Activated CD8-positive, alpha-beta memory T cell treated with anti-CD3 and anti-CD28 coated beads, Interleukin-2, amount 50 U/mL, for 24 hours (primary cell): Measurements from ENCODE around the gene IRF1.

Experiments
- DNase-seq: peaks from one replicate; pipeline ENCODE4 v3.0.0-alpha.2; 2020; ENCODE audit errors: extremely low read depth

IRF1 gene

GRCh38 chr5:132474881-132475496, 15.6 kb downstream of the IRF1 start:
- DNase-seq: no peak

GRCh38 chr5:132474131-132474723, 16.3 kb downstream of the IRF1 start:
- no peak for DNase-seq

- DNase-seq: no peak
Measured at GRCh38 chr5:132473668-132474067, 16.9 kb downstream of the IRF1 start.

- no peak for DNase-seq
Measured at GRCh38 chr5:132473019-132473531, 17.5 kb downstream of the IRF1 start.

DNA sequence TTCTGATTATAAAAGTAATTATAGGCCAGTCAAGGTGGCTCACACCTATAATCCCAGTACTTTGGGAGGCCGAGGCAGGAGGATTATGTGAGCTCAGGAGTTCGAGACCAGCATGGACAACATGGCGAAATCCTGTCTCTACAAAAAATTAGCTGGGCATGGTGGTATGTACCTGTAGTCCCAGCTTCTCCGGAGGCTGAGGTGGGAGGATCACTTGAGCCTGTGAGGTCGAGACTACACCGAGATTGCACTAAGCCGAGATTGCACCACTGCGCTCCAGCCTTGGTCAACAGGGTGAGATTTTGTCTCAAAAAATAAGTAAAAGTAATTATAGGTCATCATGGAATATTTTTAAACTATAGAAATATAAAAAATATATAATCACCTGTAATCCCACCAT, 18.1 kb downstream of the IRF1 start:
- DNase-seq: no peak

DNA sequence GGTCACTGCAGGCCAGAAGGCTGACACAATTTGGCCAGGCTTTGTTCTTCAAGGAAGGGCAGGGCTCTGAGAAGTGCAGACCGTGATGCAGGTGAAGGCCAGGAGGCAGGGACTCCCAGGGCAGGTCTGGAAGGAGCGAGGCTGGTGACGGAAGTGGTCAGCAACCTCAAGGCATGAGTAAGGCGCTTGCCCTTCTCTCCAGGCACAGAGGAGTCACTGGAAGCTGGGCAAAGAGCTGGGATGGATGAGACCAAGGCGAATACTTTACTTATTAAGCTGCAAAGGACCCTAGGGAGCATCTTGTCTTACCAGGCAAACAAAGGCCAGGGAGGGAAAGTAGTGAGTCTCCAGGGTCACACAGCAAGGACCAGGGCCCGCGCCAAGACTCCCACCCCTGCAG, 18.6 kb downstream of the IRF1 start:
- DNase-seq: no peak

DNA sequence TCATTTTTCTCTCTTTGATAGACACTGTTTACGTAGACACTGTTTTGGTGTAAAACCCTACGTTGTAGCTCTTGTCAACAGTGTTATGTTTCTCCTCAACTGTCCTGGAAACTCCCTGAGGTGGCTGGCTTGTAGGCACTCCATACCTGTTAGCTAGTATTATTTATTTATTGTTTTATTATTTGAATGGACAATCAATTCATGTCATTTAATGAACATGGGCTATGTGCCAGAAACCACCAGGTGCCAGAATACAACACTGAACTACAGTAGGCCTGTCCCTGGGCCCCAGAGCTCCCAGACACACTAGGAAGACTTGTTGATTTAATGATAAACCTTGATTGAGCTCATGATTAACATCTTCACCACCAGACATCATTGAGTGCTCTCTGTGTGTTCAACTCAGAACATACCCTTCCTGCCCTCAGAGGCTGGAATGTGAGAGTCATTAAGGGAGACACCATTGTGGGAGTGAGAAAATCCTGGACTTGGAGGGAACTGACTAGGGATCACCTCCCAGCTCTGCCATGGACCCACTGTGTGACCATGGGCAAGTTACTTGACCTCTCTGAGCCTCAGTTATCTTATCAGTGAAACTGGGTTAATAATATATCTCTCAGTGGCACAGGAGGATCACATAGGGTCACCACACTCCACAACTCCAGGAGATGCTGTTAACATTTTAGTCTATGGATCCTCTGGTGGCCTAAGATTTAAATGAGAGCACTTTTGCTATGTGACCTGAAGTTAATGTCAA, 19.2 kb downstream of the IRF1 start:
- no peak for DNase-seq

DNA sequence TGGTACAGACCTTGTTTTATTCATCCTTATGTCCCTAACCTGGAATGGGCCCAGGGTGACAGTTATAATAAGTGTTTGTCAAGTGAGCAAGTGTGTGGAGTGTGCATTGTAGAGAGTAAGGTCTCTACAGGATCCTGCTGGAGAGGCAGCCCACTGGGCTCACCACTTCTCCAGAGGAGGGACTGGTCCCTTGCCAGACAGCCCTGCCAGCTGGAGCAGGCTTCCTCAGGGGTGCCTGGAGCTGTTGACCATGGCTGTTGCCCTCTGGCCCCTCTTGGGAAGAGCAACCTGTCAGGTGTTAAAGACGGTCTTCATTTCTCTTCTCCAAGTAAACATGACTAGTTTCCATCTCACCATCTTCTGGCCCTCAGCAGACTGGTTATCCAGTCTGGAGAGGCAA, 20.0 kb downstream of the IRF1 start:
- no peak for DNase-seq

- no peak for DNase-seq
Measured at GRCh38 chr5:132470010-132470392, 20.6 kb downstream of the IRF1 start.

- no peak for DNase-seq
Measured at GRCh38 chr5:132469380-132470009, 21.1 kb downstream of the IRF1 start.

DNA sequence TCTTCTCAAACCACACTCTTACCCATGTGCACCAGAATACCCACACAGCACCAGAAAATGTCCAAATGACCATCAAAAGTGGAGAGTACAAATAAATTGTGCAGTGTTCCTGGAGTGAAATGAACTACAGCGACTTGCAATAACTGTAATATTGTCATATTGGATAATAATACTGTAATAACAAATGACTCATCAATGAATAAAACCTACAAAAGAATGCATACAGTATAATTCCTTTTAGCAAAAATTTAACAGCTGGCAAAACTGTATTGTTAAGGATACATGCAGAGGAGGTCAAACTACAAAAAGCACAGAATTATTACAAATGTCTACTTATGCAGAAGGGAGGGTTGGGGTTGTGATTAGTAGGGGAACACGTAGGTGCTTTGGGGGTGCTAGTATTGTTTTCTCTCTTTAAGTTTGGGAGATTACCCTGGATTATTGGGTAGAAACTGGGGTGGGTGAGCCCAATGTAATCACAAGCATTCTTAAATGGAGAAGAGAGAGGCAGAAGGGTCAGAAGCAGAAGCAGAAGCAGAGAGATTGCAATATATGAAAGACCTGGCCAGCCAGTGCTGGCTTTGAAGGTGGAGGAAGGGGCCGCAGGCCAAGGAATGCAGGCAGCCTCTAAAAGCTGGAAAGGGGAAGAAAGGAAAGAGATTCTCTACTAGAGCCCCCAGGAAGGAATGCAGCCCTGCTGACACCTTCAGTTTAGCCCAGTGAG, 21.8 kb downstream of the IRF1 start:
- DNase-seq: no peak

- DNase-seq: no peak
Measured at GRCh38 chr5:132467287-132467984, 23.1 kb downstream of the IRF1 start.

DNA sequence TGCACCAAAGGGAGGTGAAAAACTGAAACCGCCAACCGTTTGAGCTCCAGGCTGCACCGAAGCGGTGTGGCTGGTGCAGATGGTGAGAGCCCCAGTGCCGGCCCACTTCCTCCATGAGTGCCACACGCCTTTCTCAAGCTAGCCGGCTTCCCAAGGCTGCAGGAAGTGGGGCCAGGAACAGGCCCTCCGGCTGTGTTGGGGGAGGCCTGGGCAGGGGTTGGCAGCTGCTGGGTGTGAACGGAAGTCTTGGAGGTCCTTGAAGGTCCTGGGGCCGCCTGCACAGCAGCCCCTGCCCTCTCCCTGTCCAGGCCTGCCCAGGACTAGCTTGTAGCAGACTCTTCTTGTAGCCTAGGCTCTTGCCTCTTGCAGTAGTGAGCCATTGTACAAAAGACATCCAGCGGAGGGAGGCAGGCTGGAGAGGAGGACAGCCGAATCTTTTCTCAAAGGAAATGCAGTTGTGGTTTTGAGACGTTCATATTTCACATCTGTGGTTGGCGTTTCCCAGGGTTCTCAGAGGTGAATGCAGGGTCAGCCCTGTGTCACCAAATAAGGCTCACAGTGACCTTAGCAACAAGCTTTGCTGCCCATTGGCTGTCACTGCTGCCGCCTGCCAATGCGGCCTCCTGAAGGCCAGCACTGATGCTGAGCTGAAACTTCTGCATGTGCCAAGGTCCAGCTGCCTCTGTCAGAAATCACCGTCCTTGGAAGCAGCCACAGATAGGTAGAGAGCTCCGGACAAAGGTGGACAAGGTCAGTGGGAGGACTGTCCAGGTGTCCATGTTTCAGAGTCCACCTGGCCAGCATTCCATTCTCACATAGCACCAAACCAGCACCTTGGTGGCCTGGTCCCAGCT, 23.9 kb downstream of the IRF1 start:
- no peak for DNase-seq

DNA sequence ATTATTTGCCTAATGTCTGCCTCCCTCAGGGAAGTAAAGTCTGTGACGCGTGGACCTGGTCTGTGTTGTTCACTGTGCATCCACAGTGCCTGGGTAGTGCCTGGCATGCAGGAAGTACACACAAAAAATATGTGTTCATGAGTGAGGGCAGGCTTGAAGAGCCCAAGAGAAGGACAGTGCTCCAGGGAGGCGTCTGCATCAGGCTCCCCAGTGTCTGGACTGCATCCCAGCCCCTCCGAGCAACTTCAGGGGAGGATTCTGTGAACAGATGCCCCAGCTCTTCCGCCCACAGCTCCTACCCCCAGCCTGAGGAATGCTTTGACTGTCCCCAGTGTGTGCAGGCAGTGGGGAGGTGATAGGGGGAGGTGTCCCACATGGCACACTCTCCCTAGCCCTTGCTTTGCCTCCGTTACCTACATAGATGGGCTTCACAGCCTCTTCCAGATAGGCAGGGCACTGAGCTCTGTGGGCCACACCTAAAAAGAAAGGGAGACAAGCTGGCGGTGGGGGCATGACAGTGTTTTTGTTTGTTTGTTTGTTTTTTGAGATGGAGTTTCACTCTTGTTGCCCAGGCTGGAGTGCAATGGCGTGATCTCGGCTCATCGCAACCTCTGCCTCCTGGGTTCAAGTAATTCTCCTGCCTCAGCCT, 25.4 kb downstream of the IRF1 start:
- DNase-seq: no peak

DNA sequence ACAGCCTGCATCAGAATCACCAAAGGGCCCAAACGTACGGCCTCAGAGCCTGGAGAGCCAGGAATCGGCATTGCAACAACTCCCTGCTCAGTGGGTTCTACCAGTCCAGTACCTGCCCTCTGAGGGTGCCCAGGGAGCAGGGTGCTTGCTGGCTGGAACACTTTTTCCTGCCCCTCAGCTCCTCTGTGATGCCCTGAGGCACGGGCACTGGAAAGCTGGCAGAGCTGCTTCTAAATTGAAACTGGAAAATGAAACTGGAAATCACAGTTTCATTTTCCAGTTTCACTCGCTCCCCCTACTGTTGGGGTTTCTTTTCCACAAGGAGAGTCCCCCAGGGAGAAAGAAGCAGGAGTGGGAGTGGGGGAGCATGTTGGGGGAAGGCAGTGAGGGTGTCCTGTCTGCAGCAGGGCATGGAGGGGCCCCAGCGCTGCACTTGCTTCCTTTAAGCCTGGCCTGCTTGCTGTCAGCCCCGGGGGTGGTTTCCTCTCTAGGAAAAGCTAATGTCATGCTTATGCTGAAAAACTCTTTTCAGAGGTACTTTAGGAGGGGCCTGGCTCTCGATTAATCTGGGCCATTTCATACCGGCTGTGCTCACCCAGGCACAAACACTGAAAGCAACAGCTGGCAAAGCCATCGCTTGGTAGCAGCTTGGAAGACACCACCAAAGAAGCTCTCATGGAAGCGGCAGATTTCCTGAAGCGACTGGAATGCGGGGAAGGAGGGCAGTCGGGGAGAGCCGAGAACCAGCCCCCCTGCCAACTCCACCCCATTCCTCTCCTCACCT, 26.2 kb downstream of the IRF1 start:
- no peak for DNase-seq

DNA sequence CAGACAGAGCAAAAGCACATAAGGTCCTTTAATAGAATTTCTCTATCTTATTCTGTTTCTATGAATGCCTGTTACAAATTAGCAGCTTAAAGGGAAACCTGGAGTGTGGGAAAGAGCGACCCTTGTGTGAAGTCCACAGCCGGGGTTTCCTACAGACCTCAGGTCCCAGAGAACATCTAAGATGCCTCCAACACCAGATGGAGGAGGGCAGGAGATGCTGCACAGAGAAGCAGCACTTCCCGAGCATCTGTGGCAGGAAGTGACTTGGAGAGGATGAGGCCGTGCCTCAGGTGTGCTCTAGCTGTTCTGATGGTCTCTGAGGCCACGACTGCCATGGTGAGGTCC, 26.8 kb downstream of the IRF1 start:
- DNase-seq: no peak

GRCh38 chr5:132462856-132463745, 27.5 kb downstream of the IRF1 start:
- DNase-seq: no peak

GRCh38 chr5:132462333-132462732, 28.2 kb downstream of the IRF1 start:
- no peak for DNase-seq
